OCI-LY7 (cell line): ENCODE measurements around the gene SPPL2B. TPM values are rescaled to one million over a fixed set of nuclear protein-coding genes. Genes with fewer than 3 reads are reported as not detected.

Experiments used
- BruUV-seq: library from RNA; stranded (reverse); fragments of 400-500 nt; replicated peaks from 2 replicates; lab custom pipeline; 2021; lab: Mats Ljungman, UMichigan
- CTCF ChIA-PET: fragments of 300-600 bp; sonication (Branson Sonifier 250); formaldehyde crosslinking; loops from one replicate; lab custom pipeline; 2022; ENCODE audit warnings: antibody characterized with exemption; ENCODE audit not compliant: unreplicated experiment; lab: Charles Lee
- POLR2A ChIA-PET: fragments of 300-600 bp; sonication (Branson Sonifier 250); formaldehyde crosslinking; loops from one replicate; lab custom pipeline; 2022; ENCODE audit warnings: antibody characterized with exemption; lab: Charles Lee
- DNase-seq: peaks from one replicate; pipeline ENCODE4 v3.0.0-alpha.2; 2015; ENCODE audit warnings: low spot score
- H2AFZ ChIP-seq: fragments of 200-600 bp; sonication (generic), shearing (Covaris generic); 2 replicates; pipeline ENCODE4 v1.6.1; 2014; ENCODE audit warnings: mild to moderate bottlenecking, antibody characterized with exemption, low read length, moderate library complexity
- H3K27ac ChIP-seq: fragments of 200-600 bp; sonication (generic); 2 replicates; pipeline ENCODE4 v1.5.1; 2014; ENCODE audit warnings: mixed run types, low read depth, mild to moderate bottlenecking, moderate library complexity, low read length, inconsistent platforms; ENCODE audit not compliant: poor library complexity, severe bottlenecking
- H3K36me3 ChIP-seq: fragments of 200-600 bp; sonication (generic); 2 replicates; pipeline ENCODE4 v1.6.1; 2014; ENCODE audit warnings: mild to moderate bottlenecking, antibody characterized with exemption, low read length, moderate library complexity, mixed read lengths; ENCODE audit not compliant: insufficient read depth
- H3K4me1 ChIP-seq: fragments of 200-600 bp; sonication (generic); 2 replicates; pipeline ENCODE4 v1.5.1; 2014; ENCODE audit warnings: mild to moderate bottlenecking, low read length; ENCODE audit not compliant: insufficient read depth, poor library complexity, severe bottlenecking
- H3K4me2 ChIP-seq: fragments of 200-600 bp; sonication (generic); 2 replicates; pipeline ENCODE4 v1.6.1; 2014; ENCODE audit warnings: mild to moderate bottlenecking, low read length
- H3K4me3 ChIP-seq: fragments of 200-600 bp; sonication (generic); 2 replicates; pipeline ENCODE4 v1.5.1; 2014; ENCODE audit warnings: mild to moderate bottlenecking, low read depth, low read length; ENCODE audit not compliant: poor library complexity, severe bottlenecking
- H3K79me2 ChIP-seq: fragments of 200-600 bp; sonication (generic); 2 replicates; pipeline ENCODE4 v1.6.1; 2016; ENCODE audit warnings: low read depth, mild to moderate bottlenecking, low read length, moderate library complexity, mixed read lengths; ENCODE audit not compliant: insufficient read depth
- H3K9me2 ChIP-seq: fragments of 200-600 bp; sonication (generic); 2 replicates; pipeline ENCODE4 v1.6.1; 2016; ENCODE audit warnings: mild to moderate bottlenecking, low read length, mixed read lengths; ENCODE audit not compliant: insufficient read depth
- H3K9me3 ChIP-seq: fragments of 200-600 bp; sonication (generic); 2 replicates; pipeline ENCODE4 v1.6.1; 2014; ENCODE audit warnings: mild to moderate bottlenecking, mixed run types, low read length, mixed read lengths
- H4K20me1 ChIP-seq: fragments of 200-600 bp; sonication (generic); 2 replicates; pipeline ENCODE4 v1.6.1; 2014; ENCODE audit warnings: mild to moderate bottlenecking, antibody characterized with exemption, low read length, moderate library complexity, mixed read lengths; ENCODE audit not compliant: insufficient read depth
- CTCF ChIP-seq: fragments of 200-600 bp; sonication (generic); conservative IDR thresholded peaks from 2 replicates; pipeline ENCODE4 v1.5.1; 2014; ENCODE audit warnings: mild to moderate bottlenecking, antibody characterized with exemption, low read length, moderate library complexity, mixed read lengths
- EZH2phosphoT487 ChIP-seq: fragments of 200-600 bp; sonication (generic); IDR thresholded peaks from 2 replicates; pipeline ENCODE4 v1.6.1; 2018; ENCODE audit warnings: low read depth, borderline replicate concordance, mild to moderate bottlenecking, mixed run types, antibody characterized with exemption, low read length, moderate library complexity, mixed read lengths
- intact Hi-C: fragments of 100-400 bp; cut with micrococcal nuclease; formaldehyde crosslinking; loops from one replicate; pipeline ENCODE4 v1.10.0; 2022; ENCODE audit not compliant: unreplicated experiment
- total RNA-seq, 2 experiments: library from RNA; depleted of rRNA in 1 of 2; stranded (reverse); fragments of >200 nt in 1 of 2; shearing (Covaris generic) in 1 of 2; gene quantifications; 2 replicates each; pipeline ENCODE4 v1.2.3, GENCODE V29; 2014 to 2022

SPPL2B gene
- total RNA-seq, 2 experiments from 2014 or later, result 106 to 191 TPM

GRCh38 chr19:2333027-2333806 is 4.7 kb downstream of the SPPL2B start:
- Histone ChIP-seq H3K36me3 (peaks cover 29% of the 10 kb centered on the region), H3K79me2 (peaks cover 56% of the 10 kb centered on the region), H3K9me3 (peaks cover 5% of the 10 kb centered on the region; the same call in 1 of the 2 replicates), H3K4me3 (peak overlapping the region; percentile 24), H3K9me2 (no peaks in the 10 kb centered on the region), H3K4me2 (peak overlapping the region; percentile 95), H4K20me1 (no peaks in the 10 kb centered on the region), H2AFZ (no peak overlapping the region), H3K4me1 (peaks cover 49% of the 10 kb centered on the region), H3K27ac (peak overlapping the region; percentile 94)
- POLR2A ChIA-PET, result interaction anchor here (0.6 kb wide), 1 partner anchor 156 kb away, joined by 3 read pairs; no protein-coding TSS in a partner anchor
- intact Hi-C loops, result loop anchor here (5.0 kb wide), 1 partner anchor 294 kb away; no protein-coding TSS in a partner anchor
- TF ChIP-seq CTCF, result no peak
- TF ChIP-seq EZH2phosphoT487, result no peak
- peak; percentile 79 for DNase-seq
- BruUV-seq, result no TSS peak
- CTCF ChIA-PET, result no interaction called here

DNA sequence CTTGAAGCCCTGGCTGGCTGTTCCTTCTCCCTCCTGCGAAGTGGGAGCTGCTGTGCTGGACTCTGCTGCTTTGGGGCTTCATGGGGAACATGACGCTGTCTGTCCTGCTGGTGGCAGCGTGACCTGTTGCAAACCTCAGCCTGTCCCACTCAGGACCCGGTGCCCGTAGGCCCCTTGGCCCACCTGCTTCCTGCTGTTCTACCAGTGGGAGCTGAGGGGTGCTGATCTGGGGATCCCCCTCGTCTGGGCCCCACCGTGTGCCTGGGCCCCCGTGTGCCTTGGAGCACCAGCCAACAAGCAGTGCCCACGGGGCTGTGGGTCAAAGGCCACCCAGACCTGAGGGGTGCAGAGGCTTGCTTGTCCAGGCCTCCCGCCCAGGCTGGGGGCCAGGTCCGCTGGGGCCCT is 5.3 kb downstream of the SPPL2B start:
- peaks cover 49% of the 10 kb centered on the region for H3K4me1 ChIP-seq
- peaks cover 29% of the 10 kb centered on the region for H3K36me3 ChIP-seq
- peak overlapping the region; percentile 94 for H3K27ac ChIP-seq
- ChIA-PET POLR2A (interaction anchor here (0.6 kb wide), 1 partner anchor 157 kb away, joined by 3 read pairs; no protein-coding TSS in a partner anchor), CTCF (no interaction called here)
- no peak for DNase-seq
- TF ChIP-seq EZH2phosphoT487, result no peak
- TF ChIP-seq CTCF, result no peak; the same call in 1 of the 2 replicates
- H3K9me3 ChIP-seq, result peaks cover 5% of the 10 kb centered on the region; the same call in 1 of the 2 replicates
- peaks cover 53% of the 10 kb centered on the region for H3K79me2 ChIP-seq
- no peak overlapping the region for H3K4me2 ChIP-seq
- no peak overlapping the region for H3K4me3 ChIP-seq
- no TSS peak for BruUV-seq
- no peaks in the 10 kb centered on the region for H4K20me1 ChIP-seq
- H3K9me2 ChIP-seq, result no peaks in the 10 kb centered on the region
- intact Hi-C loops, result loop anchor here (5.0 kb wide), 1 partner anchor 293 kb away; no protein-coding TSS in a partner anchor
- H2AFZ ChIP-seq, result no peak overlapping the region
